Suppressor macrophage (primary cell): ENCODE data around the gene PLAGL1.

Experiments used
- DNase-seq, 4 experiments: peaks; one replicate each; pipeline ENCODE4 v3.0.0-alpha.2; 2020 to 2022

The PLAGL1 gene

GRCh38 chr6:143965503-143966171 is 42.4 kb downstream of the PLAGL1 start:
- peak; percentile 55 to 81 (median 68) for DNase-seq

- no peak for DNase-seq
These were observed 43.4 kb downstream of the PLAGL1 start for GRCh38 chr6:143964674-143965081.

- no peak for DNase-seq
These were observed 44.7 kb downstream of the PLAGL1 start for GRCh38 chr6:143963158-143963919.

GRCh38 chr6:143961886-143962878 is 45.9 kb downstream of the PLAGL1 start:
- no peak for DNase-seq

- DNase-seq: no peak
These were observed 47.0 kb downstream of the PLAGL1 start for GRCh38 chr6:143961066-143961465.

GRCh38 chr6:143959927-143960326 is 48.1 kb downstream of the PLAGL1 start:
- DNase-seq: no peak

- DNase-seq: no peak
These were observed 49.1 kb downstream of the PLAGL1 start for GRCh38 chr6:143958839-143959399.

GRCh38 chr6:143957679-143958274 is 50.3 kb downstream of the PLAGL1 start:
- no peak for DNase-seq

GRCh38 chr6:143955971-143956370 is 52.1 kb downstream of the PLAGL1 start:
- DNase-seq: no peak

GRCh38 chr6:143953922-143954321 is 54.1 kb downstream of the PLAGL1 start:
- no peak for DNase-seq

- DNase-seq: no peak
These were observed 54.9 kb downstream of the PLAGL1 start for GRCh38 chr6:143952947-143953701.

GRCh38 chr6:143952060-143952778 is 55.8 kb downstream of the PLAGL1 start:
- DNase-seq: no peak

GRCh38 chr6:143950875-143951274 is 57.2 kb downstream of the PLAGL1 start:
- no peak for DNase-seq

- no peak for DNase-seq
These were observed 58.1 kb downstream of the PLAGL1 start for GRCh38 chr6:143949962-143950361.

- DNase-seq: no peak
These were observed 58.5 kb downstream of the PLAGL1 start for GRCh38 chr6:143949535-143949934.

GRCh38 chr6:143948208-143948607 is 59.9 kb downstream of the PLAGL1 start:
- no peak for DNase-seq

GRCh38 chr6:143941852-143942627 is 66.0 kb downstream of the PLAGL1 start:
- peak; percentile 43 to 75 (median 57) for DNase-seq

- peak; percentile 24 to 52 (median 40) for DNase-seq
These were observed 68.0 kb downstream of the PLAGL1 start for GRCh38 chr6:143940011-143940597.

GRCh38 chr6:143939364-143939763 is 68.7 kb downstream of the PLAGL1 start:
- peak; percentile 8 to 41 (median 26) for DNase-seq

GRCh38 chr6:143937668-143937970 is 70.4 kb downstream of the PLAGL1 start:
- no peak for DNase-seq
